ENCODE results near the gene PRMT1.

DNA sequence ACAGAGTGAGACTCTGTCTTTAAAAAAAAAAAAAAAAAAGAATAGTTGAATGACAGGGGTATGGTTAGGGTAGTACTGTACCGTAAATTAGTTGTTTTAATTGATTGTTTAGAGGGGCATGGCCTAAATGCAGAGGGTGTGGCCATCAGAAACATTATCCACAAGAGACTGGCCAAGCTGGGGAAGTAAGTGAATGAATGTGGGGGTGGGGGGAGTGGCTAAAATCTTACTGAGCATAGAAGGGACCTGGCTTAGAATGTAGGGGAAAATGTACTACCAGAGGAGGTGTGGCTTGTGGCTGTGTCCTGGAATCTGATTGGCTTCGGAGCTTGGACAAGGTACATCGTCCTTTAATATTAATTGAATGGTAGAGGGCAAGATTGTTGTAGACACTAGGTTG, 7.6 kb upstream of the PRMT1 start:
- TF ChIP-seq POLR2AphosphoS5 (IDR thresholded peaks at IDR 0.05): no peak
- TF ChIP-seq, protein P1, sequence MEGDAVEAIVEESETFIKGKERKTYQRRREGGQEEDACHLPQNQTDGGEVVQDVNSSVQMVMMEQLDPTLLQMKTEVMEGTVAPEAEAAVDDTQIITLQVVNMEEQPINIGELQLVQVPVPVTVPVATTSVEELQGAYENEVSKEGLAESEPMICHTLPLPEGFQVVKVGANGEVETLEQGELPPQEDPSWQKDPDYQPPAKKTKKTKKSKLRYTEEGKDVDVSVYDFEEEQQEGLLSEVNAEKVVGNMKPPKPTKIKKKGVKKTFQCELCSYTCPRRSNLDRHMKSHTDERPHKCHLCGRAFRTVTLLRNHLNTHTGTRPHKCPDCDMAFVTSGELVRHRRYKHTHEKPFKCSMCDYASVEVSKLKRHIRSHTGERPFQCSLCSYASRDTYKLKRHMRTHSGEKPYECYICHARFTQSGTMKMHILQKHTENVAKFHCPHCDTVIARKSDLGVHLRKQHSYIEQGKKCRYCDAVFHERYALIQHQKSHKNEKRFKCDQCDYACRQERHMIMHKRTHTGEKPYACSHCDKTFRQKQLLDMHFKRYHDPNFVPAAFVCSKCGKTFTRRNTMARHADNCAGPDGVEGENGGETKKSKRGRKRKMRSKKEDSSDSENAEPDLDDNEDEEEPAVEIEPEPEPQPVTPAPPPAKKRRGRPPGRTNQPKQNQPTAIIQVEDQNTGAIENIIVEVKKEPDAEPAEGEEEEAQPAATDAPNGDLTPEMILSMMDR (IDR thresholded peaks at IDR 0.05; ENCODE audit: poor library complexity, severe bottlenecking): no peak
- TF ChIP-seq EZH2 (IDR thresholded peaks at IDR 0.05; ENCODE audit: borderline replicate concordance, insufficient read depth, low read length, poor library complexity, severe bottlenecking): no peak
- no peak for TF ChIP-seq MXI1 (conservative IDR thresholded peaks at IDR 0.05; ENCODE audit: poor library complexity, severe bottlenecking)
- TF ChIP-seq, protein P2, sequence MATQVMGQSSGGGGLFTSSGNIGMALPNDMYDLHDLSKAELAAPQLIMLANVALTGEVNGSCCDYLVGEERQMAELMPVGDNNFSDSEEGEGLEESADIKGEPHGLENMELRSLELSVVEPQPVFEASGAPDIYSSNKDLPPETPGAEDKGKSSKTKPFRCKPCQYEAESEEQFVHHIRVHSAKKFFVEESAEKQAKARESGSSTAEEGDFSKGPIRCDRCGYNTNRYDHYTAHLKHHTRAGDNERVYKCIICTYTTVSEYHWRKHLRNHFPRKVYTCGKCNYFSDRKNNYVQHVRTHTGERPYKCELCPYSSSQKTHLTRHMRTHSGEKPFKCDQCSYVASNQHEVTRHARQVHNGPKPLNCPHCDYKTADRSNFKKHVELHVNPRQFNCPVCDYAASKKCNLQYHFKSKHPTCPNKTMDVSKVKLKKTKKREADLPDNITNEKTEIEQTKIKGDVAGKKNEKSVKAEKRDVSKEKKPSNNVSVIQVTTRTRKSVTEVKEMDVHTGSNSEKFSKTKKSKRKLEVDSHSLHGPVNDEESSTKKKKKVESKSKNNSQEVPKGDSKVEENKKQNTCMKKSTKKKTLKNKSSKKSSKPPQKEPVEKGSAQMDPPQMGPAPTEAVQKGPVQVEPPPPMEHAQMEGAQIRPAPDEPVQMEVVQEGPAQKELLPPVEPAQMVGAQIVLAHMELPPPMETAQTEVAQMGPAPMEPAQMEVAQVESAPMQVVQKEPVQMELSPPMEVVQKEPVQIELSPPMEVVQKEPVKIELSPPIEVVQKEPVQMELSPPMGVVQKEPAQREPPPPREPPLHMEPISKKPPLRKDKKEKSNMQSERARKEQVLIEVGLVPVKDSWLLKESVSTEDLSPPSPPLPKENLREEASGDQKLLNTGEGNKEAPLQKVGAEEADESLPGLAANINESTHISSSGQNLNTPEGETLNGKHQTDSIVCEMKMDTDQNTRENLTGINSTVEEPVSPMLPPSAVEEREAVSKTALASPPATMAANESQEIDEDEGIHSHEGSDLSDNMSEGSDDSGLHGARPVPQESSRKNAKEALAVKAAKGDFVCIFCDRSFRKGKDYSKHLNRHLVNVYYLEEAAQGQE (IDR thresholded peaks at IDR 0.05; ENCODE audit: borderline replicate concordance): no peak
- no peak for TF ChIP-seq EP300 (conservative IDR thresholded peaks at IDR 0.05; ENCODE audit: poor library complexity, severe bottlenecking)
